Activated naive CD4-positive, alpha-beta T cell (primary cell): ENCODE results near the gene ABCC3.

Source experiments
- DNase-seq, 4 experiments: peaks; one replicate each; lab custom pipeline; 2025; lab: John Stamatoyannopoulos, UW

The ABCC3 gene

GRCh38 chr17:50684612-50685333, 50.1 kb downstream of the ABCC3 start:
- no peak for DNase-seq

- DNase-seq: no peak
These were observed 50.6 kb downstream of the ABCC3 start for GRCh38 chr17:50685334-50685665.

- no peak for DNase-seq
These were observed 51.2 kb downstream of the ABCC3 start for GRCh38 chr17:50685691-50686493.

- DNase-seq: no peak
These were observed 52.0 kb downstream of the ABCC3 start for GRCh38 chr17:50686494-50687199.

GRCh38 chr17:50687200-50688066, 52.8 kb downstream of the ABCC3 start:
- no peak for DNase-seq

- DNase-seq: no peak
These were observed 53.6 kb downstream of the ABCC3 start for GRCh38 chr17:50688245-50688644.

GRCh38 chr17:50689251-50689650, 54.6 kb downstream of the ABCC3 start:
- DNase-seq: no peak

GRCh38 chr17:50689956-50690886, 55.5 kb downstream of the ABCC3 start:
- no peak for DNase-seq

GRCh38 chr17:50690887-50691549, 56.3 kb downstream of the ABCC3 start:
- no peak for DNase-seq

GRCh38 chr17:50691550-50692447, 57.1 kb downstream of the ABCC3 start:
- no peak for DNase-seq

- no peak for DNase-seq
These were observed 57.9 kb downstream of the ABCC3 start for GRCh38 chr17:50692448-50693035.

- no peak for DNase-seq
These were observed 58.5 kb downstream of the ABCC3 start for GRCh38 chr17:50693036-50693682.

GRCh38 chr17:50696365-50696879, 61.7 kb downstream of the ABCC3 start:
- no peak for DNase-seq

- DNase-seq: no peak
These were observed 62.4 kb downstream of the ABCC3 start for GRCh38 chr17:50697062-50697461.

GRCh38 chr17:50697663-50698272, 63.1 kb downstream of the ABCC3 start:
- no peak for DNase-seq

- no peak for DNase-seq
These were observed 64.7 kb downstream of the ABCC3 start for GRCh38 chr17:50699410-50699809.

GRCh38 chr17:50703162-50703561, 68.5 kb downstream of the ABCC3 start:
- DNase-seq: no peak
